AG08395 (cell line): ENCODE data around the gene TPRG1L.

ENCODE experiments used
- DNase-seq: peaks from one replicate; pipeline ENCODE4 v3.0.0; 2012; ENCODE audit warnings: mixed read lengths, low spot score

The TPRG1L gene

DNA sequence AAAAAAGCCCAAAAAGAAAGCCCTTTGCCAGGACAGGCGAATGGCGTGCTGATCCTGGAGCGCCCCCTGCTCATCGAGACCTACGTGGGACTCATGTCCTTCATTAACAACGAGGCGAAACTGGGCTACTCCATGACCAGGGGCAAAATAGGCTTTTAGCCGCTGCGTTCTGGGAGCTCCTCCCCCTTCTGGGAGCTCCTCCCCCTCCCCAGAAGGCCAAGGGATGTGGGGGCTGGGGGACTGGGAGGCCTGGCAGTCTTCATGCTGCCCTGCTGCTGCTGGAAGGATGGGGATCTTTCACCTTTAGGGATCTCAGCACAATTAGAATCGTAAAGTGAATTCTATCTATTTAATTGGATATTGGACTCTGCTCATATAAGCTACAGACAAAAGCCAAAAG, 3.6 kb downstream of the TPRG1L start:
- no peak for DNase-seq

DNA sequence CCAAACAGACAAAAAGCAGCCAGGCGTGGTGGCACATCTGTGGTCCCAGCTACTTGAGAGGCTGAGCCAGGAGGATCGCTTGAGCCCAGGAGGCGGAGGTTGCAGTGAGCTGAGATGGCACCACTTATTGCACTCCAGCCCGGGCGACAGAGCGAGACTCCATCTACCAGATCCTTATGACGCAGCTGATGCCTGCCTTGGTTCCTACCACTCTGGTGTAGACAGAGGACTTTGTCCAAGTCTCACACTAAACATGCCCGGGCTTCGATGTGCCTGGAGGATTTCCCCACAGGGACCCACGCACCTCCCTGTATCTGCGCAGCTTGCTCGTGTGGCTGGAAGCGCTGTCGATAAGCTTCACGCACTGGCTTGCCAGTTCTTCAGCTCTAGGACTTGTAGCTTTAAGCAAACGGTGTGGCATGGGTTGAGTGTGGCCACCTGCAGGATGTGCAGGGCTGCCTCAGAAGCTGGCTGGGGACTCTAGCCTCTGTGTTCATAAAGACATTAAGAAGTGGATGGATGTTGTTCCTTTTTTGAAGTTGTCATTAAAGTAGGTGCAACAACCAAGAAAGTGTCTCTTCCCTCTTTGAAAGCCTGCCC, 4.8 kb downstream of the TPRG1L start:
- no peak for DNase-seq

- no peak for DNase-seq
Measured at GRCh38 chr1:3630161-3630611, 5.4 kb downstream of the TPRG1L start.

- DNase-seq, result no peak
Measured at GRCh38 chr1:3630914-3631313, 6.1 kb downstream of the TPRG1L start.

DNA sequence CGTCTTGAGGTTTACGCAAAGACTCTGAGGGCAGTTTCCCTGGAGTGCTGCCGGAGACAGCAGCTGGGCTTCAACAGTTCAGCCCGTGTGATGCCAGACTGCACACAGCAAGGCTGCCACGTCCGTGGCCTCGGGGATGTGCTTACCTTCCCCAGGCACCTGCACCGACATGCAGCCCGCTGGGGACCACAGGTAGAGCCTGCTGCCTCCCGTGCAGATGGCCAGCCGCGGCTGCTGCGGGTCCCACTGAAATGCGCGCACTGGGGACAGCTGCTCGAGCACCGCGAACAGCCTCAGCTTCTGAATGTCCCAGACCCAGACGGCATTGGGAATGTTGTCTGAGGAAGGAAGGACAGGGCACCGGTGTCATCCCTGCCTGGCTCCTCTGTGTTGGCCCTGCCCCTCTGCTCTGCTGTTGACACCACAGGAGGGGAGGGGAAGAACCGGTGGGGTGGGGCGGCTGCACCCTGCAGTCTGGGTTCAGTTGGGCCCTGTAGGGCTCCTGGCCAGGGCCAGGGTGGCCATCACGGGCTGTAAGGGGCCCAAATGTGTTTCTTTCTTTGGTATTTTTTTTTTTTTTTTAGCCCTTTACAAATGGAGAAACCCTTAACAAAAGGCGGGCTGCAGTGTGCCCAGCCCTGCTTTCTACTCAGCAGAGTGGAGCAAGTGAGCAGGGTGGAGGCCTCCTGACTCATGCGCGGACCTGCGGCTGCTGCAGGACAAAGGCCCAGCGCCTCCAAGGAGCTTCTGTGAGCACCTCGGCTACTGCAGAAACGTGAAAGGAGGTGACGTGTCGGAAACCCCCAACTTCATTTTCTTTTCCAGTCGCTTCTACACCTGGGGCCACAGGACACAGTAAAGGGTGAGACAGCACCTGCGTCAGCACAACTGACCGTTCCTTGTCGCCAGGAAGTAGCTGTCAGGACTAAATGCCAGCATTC, 6.8 kb downstream of the TPRG1L start:
- no peak for DNase-seq

DNA sequence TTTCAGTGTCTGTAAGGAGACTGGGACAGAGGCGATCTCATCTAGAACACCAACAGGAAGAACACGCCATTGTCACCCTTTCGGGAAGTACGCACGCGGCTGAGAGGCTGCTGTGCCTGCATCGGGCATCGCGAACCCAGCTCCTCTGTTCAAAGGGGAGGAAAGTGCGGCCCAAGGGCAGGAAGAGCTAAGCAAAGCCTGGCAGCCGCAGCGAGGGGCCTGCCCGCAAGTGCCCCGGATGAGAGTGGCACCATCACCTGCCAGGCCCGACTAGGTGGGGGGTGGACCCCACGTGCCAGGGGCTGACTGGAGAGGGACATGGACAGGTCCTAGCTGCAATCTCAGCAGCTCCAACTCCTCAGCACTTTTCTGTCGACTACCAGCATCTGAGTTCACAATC, 7.5 kb downstream of the TPRG1L start:
- no peak for DNase-seq

- DNase-seq, result no peak
Measured at GRCh38 chr1:3632716-3633343, 8.0 kb downstream of the TPRG1L start.

DNA sequence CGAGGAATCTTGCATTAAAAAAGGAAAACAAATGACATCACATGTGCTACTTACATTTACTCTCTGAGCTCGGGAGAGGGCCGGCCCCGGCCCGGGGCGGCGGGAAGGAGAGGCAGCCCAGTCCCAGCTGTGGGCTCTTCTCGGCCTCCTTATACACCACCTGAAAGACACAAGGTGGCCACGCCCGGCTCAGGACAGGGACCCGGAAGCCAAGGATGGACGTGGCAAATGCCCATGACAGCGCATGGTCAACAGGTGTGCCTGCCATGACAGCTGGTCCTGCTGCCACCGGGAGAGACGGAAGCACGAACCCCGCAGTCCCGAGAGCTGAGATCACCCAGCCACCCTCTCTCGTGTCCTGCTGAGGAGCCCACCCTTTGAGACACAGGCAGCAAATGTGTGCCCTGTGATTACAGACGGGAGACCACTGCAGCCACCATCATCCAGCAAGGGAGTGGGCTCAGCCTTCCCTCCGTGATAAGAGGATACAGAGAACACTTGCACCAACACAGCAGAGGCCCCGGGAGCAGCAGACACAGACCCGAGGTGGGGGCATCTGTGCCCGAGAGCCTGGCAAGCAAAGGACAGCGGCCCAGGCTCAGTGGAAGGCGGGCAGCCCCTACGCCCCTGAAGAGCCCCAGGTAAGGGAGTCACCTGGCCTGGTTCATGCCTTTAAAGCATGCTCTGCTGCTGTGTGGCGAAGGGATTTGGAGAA, 8.7 kb downstream of the TPRG1L start:
- no peak for DNase-seq

DNA sequence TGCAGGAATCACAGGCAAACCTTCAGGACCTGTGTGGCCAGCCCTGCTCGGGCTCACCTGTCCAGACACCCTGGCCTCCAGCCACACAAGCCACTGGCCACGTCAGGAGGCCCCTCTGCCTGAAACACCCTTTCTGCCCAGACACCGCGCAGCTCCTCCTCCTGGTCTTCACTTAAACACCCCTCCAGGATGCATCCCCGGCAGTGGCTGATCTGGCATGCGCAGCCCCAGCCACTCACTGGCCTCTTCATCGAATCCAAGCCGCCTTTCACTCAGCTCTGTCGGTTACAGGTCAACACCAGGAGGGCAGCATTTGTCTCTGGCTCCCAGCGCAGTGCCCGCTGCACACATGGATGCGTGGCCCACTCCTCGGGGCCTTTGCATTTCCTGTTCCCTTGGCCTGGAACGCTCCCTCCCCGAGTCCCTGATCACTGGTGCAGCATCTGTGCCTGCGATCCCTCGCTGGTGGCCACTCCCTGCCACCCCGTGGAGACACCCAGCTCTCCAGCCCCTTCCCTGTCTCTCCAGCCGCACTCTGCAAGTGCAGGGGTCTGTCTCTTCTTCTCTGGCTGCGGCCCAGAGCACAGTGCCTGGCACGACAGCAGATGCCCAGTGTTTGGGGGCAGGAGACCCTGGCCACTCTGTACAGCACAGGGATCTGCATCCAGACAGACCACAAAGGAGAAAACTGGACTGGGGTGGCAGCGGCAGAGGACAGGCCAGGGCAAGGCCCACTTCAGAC, 9.4 kb downstream of the TPRG1L start:
- no peak for DNase-seq

- no peak for DNase-seq
Measured at GRCh38 chr1:3636080-3636479, 11.3 kb downstream of the TPRG1L start.

DNA sequence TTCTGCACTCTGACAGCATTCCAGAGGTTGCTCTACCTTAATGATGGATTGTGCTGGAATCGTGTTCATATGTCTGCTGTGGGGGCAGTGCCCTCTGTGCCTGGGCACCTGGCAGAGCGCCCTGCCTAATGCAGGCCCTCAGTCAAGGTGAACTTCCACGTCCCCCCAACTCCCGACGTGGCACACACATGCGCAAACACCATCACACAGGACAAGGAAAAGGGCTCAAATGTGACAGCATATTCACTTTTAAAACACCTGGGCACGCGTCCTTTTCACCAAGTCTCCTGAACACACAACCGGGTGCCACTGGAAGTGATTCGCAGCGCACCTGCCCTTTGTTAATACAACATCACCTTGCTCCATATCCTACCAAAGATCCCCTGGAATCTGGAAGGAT, 11.7 kb downstream of the TPRG1L start:
- no peak for DNase-seq

GRCh38 chr1:3638027-3638426, 13.2 kb downstream of the TPRG1L start:
- no peak for DNase-seq

- DNase-seq, result no peak
Measured at GRCh38 chr1:3638676-3639075, 13.9 kb downstream of the TPRG1L start.

- no peak for DNase-seq
Measured at GRCh38 chr1:3639397-3639911, 14.6 kb downstream of the TPRG1L start.

- no peak for DNase-seq
Measured at GRCh38 chr1:3640121-3640837, 15.5 kb downstream of the TPRG1L start.

- DNase-seq, result no peak
Measured at GRCh38 chr1:3641046-3641760, 16.4 kb downstream of the TPRG1L start.

GRCh38 chr1:3641816-3642215, 17.0 kb downstream of the TPRG1L start:
- DNase-seq, result no peak

DNA sequence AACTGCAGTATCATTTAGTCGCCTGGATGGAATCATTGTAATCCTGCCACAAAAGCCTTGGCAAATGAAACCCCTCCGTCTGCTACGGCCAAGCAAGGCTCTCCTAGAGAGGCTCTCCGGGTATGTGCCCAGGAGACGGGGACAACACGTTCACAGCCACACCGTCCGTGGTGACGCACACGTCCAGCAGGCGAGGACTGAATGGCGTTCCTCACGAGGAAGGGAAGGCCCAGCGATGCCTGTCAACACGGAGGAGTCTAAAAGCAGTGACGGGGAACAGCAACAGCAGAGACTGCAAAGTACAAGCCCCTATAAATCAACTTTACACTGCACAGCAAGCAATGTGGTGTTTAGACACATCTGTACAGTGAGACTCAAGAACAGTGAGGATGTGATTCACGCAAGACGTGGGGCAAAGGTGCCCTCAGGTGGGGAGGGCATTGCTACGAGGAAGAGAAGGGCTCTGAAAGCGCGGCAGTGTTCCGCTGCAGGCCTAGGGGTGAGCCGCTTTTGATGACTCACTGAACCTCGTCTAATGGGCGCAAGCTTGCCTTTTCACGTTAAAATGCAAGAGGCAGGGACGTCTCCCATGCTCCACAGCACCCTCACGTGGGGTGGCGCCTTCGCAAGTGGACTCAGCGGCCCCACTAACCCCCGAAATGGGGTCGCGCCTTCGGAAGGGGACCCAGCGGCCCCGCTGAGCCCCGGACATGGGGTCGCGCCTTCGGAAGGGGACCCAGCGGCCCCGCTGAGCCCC, 18.3 kb downstream of the TPRG1L start:
- DNase-seq, result no peak

- DNase-seq, result no peak
Measured at GRCh38 chr1:3644273-3644672, 19.5 kb downstream of the TPRG1L start.
